GM21390 (cell line): ENCODE measurements around the gene WAPL.
"Not testable (repeated sequence)": the region's sequence is repeated elsewhere in the genome, so short reads cannot be mapped to it uniquely, and the experiment has no call there.

ENCODE experiments used
- ATAC-seq: cut with Tn5 transposase; IDR thresholded peaks from one replicate; pipeline ENCODE4 v1.9.1; 2021; ENCODE audit not compliant: unreplicated experiment

WAPL gene

DNA sequence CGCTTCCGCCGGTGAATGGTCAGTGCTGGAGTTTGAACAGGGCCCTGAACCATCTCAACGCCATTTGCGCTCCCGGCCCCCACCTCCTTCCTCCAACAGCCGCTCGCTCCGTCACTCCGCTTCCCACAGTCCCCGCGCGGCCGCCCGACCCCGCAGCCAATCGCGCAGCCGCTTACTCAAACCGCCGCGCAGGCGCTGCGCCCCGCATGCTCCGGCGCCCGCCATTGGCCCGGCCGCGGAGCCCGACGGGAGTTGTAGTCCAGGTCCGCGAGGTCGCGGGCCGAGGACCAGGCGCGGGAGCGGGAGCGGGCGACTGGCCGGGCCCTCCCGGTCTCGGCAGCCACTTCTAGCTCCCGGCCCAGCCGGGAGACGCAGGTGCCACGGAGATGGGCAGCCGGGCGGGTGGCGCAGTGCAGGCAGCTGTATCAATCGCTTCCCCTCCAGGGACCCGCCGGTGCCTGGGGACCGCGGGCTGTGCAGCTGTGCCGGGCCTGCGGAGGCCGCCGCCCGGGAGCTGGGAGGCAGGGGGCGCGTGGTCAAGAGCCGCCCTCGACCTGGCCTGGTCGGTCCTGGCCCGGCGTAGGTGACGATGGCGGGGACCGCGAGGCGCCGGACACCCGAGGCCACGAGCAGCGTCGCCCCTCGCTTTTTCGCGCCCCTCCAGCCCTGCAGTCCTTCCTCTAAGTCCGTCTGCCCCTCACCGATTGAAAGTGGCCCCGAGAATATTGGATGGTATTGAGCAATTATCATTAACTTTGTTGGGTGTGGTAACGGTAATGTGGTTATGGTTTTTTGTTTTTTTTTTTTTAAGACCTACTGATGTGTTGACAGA lies at the start of gene WAPL:
TSS of gene WAPL (minus strand) at position 115 of the 832 bp plus-strand sequence. CDS start 3,723 bp downstream, outside the sequence.
- peak; percentile 96 for ATAC-seq

DNA sequence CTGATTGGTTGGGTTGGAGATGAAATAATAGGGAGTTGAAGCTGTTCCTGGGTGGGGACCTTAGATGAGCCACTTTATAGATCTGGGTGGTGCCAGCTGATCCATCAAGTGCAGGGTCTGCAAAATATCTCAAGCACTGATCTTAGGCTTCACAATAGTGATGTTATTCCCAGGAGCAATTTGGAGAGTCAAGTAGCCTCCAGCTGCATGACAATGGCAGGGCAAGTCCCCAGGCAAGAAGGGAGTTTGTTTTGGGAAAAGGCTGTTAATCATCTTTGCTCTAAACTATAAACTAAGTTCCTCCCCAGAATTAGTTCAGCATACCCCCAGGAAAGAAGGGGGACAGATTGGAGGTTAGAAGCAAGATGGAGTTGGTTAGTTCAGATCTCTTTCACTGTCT lies 47.7 kb upstream of the WAPL start:
- no peak for ATAC-seq

GRCh38 chr10:86566518-86566917 lies 44.9 kb upstream of the WAPL start:
- not testable (repeated sequence) for ATAC-seq

DNA sequence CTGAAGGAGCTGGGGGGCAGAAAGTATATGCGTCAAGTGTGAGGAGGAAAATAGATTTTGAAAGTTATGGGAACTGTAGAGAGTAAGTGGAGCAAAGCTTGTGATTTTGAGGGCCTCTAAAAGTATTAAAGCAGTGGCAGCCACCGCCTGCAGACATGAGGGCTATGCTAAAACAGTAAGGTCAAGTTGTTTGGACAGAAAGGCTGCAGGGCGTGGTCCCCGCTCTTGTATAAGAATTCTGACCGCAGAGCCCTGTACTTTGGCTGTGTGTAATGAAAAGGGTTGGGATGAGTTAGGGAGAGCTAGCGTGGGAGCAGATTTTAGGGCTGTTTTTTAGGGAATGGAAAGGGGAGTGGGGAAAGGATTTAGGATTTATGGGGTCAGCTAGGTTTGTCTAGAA lies 41.7 kb upstream of the WAPL start:
- not testable (repeated sequence) for ATAC-seq

DNA sequence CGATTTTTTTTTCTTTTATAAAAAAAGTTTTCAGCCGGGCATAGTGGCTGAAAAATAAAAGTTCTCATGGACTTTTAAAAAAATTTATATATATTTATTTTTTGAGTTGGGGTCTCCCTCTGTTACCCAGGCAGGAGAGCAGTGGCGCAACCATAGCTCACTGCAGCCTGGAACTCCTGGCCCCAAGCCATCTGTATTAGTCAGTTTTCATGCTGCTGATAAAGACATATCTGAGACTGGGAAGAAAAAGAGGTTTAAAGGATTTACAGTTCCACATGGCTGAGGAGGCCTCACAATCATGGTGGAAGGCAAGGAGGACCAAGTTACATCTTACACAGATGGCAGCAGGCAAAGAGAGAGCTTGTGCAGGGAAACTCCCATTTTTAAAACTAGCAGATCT lies 37.1 kb upstream of the WAPL start:
- ATAC-seq = not testable (repeated sequence)

GRCh38 chr10:86556933-86557649 lies 35.5 kb upstream of the WAPL start:
- no peak for ATAC-seq

- ATAC-seq = no peak
Observed at GRCh38 chr10:86556532-86556931, 34.9 kb upstream of the WAPL start.

DNA sequence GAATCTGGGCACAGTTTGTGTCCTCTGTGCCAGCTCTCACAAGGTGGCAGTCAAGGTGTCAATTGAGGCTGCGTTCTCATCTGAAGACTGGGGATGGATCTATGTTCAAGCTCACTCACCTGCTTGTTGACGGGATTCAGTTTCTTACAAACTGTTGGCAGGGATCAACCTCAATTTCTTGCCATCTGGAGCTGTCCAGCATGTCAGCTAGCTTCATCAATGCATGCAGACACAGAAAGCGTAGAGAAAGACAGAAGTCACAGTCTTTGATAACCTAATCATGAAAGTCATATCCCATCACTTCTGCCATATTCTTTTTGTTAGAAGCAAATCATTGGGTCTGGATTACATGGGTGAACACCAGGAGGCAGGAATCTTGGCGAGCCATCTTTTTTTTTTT lies 32.0 kb upstream of the WAPL start:
- no peak for ATAC-seq

DNA sequence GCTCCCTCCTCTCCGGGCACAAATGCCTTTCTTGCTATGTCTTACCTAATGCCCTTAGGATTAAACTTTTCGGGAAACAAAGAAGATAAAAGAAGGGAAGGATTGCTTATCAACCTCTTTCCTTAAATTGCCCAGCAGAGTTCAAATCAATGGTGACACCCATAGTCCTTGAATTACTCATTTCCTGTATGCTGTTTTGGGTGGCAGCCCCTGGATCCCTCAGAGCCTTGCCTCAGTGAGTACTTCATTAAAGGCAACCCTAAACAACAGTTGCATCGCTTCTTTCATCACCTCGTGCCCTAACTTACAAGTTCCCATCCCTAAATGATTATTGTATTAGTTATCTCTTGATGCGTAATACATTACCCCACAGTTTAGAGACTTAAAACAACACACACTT lies 31.6 kb upstream of the WAPL start:
- no peak for ATAC-seq

GRCh38 chr10:86547296-86547695 lies 25.7 kb upstream of the WAPL start:
- ATAC-seq = no peak

DNA sequence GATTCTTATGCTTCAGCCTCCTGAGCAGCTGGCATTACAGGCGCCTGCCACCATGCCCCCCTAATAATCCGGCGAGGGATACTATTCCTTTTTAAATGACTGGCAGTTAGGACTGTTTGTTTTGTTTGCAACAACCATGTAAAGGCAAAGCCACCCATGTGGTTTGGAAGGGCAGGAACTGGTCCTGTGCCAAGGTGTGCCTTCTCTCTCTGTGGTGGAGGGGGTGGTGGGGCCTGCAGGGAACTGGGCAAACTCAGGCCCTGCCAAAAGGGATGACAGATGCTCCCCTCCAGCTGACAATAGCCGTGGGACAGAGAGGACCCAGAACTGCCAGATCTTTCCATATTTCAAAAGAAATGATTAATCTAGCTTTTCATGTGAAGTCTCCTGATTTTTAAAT lies 23.5 kb upstream of the WAPL start:
- ATAC-seq = no peak

DNA sequence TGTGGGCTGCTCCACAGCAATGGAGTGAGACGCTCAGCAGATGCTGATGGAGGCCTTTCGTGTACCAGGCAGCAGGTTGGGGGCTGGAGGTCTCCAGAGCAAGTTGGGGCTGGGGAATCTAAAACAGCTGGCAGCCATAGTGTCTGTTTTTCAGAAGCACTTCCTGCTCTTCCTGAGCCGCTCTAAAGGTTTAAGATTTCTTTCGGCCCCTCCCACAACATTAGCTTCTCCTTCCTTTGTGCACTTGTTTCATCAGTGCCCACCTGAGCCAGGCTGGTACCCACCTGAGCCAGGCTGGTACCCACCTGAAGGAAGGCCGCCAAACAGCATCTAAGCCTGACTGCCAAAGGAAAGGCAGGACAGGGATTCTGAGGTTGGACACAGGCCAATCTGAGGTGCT lies 18.4 kb upstream of the WAPL start:
- ATAC-seq = no peak

DNA sequence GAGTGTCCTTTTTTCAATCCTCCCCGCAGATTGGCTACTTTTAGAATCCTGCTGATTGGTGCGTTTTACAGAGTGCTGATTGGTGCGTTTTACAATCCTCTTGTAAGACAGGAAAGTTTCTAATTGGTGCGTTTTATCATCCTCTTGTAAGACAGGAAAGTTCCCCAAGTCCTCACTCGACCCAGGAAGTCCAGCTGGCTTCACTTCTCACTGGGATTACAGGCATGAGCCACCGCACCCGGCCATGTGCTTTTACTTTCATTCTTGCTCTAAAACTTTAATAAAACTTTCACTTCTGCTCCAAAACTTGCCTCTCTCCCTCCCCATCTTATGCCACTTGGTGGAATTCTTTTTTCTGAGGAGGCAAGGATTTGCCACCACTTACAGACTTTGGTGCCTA lies 17.0 kb upstream of the WAPL start:
- no peak for ATAC-seq

DNA sequence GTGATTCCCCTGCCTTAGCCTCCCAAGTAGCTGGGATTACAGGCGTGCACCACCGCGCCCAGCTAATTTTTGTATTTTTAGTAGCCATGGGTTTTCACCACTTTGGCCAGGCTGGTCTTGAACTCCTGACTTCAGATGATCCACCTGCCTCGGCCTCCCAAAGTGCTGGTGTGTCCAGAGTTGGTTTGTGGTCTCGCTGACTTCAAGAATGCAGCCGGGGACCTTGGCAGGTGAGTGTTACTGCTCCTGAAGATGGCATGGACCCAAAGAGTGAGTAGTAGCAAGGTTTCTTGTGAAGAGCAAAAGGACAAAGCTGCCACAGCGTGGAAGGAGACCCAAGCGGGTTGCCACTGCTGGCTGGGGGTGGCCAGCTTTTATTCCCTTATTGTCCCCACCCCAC lies 16.4 kb upstream of the WAPL start:
- ATAC-seq = not testable (repeated sequence)

DNA sequence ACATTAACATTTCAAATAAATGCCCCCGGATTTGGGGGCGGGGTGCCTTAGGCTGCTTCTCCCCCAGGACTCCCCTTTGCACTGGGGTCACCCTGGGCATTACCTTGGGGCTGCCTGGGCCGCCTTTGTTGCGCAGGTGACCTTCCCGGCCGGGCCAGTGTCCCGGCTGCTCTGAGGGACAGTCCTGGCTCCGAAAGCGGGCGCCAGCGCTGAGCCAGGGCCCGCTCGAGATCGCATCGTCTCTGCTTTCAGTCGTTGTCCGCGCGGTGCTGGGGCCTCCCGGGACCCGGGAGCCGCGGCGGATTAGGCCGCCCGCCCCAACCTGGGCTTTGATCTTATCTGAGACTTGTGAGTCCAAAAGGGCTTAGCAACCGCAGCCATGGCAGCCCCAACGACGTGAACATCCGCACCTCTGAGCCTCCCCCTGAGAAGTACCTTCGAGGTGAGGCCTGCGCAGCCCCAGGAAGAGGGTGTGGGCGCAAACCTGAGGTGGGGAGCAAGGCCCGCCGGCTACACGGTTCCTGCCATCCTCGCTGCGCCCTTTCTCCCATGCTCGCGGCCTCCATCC lies 14.8 kb upstream of the WAPL start:
- no peak for ATAC-seq

DNA sequence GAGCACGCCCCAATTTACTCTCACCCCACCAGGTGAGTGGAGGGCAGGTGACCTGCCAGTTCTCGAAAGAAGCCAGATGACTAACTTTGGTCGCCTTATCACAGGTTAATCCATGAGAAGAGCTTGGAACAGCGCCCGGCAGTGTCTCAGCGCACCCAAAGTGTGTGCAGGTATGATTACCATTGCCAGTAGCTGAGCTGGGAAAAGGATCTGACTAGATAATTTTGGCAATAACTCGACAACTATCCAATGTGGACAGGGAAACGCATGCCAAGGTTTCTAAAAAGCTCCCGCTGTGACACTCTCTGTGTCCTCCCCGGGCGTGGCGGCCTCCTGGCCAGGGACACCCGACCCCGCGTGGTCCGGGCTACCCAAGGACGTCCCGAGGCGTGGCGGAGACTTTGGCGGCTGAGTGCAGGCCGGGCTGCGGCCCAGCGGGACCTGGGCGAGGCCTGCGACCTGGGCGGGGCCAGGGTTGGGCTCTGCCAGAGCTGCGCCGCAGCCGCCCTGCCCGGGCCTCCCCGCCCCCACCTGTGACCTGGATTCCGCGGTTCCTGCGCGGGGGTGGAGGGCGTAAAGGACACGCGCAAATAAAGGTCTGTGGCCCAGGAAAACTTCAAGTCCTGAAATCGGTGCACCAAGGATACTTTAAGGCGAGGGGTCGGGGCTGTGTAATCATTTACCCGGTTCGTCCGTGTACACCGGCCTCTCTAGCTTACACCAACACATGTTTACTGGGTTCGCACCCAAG lies 13.7 kb upstream of the WAPL start:
- no peak for ATAC-seq

DNA sequence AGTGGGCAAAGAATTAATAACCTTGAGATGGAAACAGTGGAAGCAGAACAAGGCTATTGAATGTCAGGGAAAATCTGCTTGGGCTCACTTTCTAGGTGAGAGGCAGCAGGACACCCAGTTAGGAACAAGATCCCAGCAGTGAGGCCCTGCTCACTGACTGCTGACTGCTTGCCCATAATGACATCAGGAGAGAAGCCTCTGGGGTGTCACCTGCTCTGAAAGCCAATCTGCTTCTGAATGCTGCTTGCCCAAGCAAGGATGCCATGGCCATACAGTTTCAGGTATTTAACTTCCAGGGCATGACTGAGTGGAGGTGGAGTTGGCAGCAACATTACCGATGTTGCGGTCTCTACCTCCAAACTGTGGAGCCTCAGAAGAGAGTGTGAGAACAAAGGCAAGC lies 11.7 kb upstream of the WAPL start:
- no peak for ATAC-seq

- ATAC-seq = not testable (repeated sequence)
Observed at GRCh38 chr10:86528736-86529135, 7.1 kb upstream of the WAPL start.

- ATAC-seq = no peak
Observed at GRCh38 chr10:86526606-86527005, 5.0 kb upstream of the WAPL start.

GRCh38 chr10:86525713-86526112 lies 4.1 kb upstream of the WAPL start:
- ATAC-seq = not testable (repeated sequence)

GRCh38 chr10:86524225-86524962 lies 2.8 kb upstream of the WAPL start:
- no peak for ATAC-seq
